Stimulated activated CD8-positive, alpha-beta memory T cell treated with anti-CD3 and anti-CD28 coated beads, Interleukin-2, amount 100 ng/mL, for 1 hour (primary cell): ENCODE measurements around the gene LRP1.

Experiments used
- DNase-seq, 2 donors: peaks; one replicate each; pipeline ENCODE4 v3.0.0-alpha.2; 2020; ENCODE audit warnings: low read depth in 2 of 2

LRP1 gene

GRCh38 chr12:57154076-57154475, 25.8 kb downstream of the LRP1 start:
- no peak for DNase-seq

DNA sequence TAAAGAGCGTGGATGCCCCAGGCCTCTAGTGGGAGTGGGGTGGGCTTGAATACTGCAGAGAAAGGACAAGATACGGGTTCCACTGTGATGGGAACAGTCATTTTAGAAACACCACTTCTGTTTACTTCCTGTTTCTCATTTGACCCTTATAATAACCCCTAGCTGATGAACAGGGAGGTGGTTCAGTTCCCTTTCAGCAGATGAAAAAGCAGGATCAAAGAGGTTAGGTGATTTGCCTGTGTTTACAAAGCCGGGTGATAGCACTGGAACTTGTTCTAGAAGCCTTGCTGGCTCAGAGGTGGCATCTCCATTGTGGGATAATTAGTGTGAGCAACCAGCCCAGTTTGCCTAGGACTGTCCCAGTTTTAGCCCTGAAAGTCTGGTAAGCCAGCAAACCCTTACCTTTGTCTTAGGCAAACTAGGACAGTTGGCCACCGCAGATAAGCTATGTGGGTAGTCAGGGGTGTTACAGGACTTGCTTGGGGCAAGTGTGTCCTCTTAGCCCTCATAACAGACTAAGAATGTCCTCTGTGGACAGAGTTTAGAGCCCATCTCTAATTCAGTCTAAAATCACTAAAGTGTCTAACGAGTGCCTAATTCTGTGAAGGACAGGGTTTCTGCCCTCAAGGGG, 26.6 kb downstream of the LRP1 start:
- no peak for DNase-seq

- DNase-seq = no peak
These were observed 28.6 kb downstream of the LRP1 start for GRCh38 chr12:57156701-57157403.

GRCh38 chr12:57157588-57158173, 29.4 kb downstream of the LRP1 start:
- DNase-seq = no peak

- DNase-seq = no peak
These were observed 29.9 kb downstream of the LRP1 start for GRCh38 chr12:57158186-57158585.

GRCh38 chr12:57158665-57159064, 30.4 kb downstream of the LRP1 start:
- DNase-seq = no peak

GRCh38 chr12:57159311-57159710, 31.0 kb downstream of the LRP1 start:
- no peak for DNase-seq

- no peak for DNase-seq
These were observed 31.8 kb downstream of the LRP1 start for GRCh38 chr12:57160040-57160439.

GRCh38 chr12:57160741-57161140, 32.5 kb downstream of the LRP1 start:
- no peak for DNase-seq

GRCh38 chr12:57161491-57161890, 33.2 kb downstream of the LRP1 start:
- no peak for DNase-seq

DNA sequence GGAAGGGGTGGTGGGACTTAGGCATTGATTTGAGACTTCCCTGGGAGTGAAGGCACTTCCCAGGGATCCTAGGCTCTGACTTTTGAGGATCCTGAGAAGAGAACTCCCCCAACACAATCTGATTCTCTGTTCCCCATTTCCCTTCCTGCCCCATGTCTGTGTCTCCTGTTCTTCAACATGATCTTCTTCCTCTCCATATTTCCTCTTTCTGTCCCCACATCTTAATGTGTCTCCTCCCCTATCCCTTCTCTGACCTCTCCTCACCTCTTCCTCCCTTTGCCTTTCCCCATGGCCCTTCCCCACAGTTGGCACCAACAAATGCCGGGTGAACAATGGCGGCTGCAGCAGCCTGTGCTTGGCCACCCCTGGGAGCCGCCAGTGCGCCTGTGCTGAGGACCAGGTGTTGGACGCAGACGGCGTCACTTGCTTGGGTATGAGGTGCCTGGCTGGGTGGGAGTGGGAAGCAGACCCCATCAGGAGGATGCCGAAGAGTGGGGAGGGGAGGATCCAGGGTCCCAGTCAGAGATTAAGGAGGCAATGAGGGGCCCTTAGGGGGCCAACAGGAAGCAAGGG, 34.4 kb downstream of the LRP1 start:
- DNase-seq = no peak

GRCh38 chr12:57164454-57164853, 36.2 kb downstream of the LRP1 start:
- DNase-seq = no peak

DNA sequence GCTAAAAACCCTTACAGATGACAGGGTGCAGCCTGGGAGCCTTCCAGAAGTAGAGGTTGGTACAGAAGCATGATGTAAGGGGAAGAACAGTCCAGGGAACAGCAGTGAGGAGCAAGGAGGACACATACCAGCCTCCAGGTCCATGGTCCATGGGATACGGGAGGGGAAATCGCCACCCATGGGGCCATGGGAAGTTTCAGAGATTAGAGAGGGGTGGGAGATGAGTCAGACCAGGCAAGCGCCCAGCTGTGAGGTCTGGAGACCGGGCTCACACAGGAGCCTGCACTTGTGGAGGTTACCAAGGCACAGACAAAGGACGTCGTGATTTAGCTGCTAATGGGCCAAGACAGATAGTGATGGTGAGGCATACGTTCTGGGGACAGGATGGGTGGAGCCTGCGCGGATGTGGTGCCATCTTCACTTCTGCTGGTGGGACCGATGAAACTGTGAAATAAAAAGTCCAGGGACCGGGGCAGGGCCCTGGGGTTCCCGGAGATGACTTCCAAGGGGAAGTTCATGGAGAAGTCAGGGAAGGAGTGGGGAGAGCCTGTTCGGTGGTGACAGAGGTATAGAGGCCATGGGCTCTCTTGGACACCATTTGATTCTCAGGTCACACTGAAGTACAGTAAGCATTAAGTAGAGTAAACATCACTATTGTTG, 36.8 kb downstream of the LRP1 start:
- DNase-seq = no peak

DNA sequence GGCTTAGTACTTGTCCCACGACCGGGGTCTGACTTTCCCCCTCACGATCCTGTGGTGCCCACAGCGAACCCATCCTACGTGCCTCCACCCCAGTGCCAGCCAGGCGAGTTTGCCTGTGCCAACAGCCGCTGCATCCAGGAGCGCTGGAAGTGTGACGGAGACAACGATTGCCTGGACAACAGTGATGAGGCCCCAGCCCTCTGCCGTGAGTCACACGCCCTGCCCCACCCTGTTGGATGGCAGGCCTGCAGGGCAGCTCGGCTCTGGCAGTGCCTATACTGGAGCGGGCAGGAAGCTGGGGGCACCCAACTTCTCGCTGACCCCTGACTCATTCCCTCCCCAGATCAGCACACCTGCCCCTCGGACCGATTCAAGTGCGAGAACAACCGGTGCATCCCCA, 37.5 kb downstream of the LRP1 start:
- DNase-seq = no peak

DNA sequence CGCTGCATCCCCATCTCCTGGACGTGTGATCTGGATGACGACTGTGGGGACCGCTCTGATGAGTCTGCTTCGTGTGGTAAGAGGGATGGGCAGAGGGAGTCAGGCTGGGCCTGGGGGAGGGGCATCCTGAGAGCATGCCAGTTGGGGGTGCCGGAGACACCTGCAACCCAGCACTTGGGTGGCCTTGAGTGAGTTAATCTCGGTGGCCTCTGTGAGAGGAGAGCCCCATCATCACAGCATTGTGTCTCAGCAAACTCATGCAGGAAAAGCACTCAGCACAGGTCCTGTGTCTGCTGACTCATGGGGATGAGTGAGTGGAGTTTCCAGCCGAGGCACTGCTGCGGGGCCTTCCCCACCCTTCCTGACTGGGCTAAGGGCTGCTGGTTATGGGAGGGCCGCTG, 38.7 kb downstream of the LRP1 start:
- DNase-seq = no peak

DNA sequence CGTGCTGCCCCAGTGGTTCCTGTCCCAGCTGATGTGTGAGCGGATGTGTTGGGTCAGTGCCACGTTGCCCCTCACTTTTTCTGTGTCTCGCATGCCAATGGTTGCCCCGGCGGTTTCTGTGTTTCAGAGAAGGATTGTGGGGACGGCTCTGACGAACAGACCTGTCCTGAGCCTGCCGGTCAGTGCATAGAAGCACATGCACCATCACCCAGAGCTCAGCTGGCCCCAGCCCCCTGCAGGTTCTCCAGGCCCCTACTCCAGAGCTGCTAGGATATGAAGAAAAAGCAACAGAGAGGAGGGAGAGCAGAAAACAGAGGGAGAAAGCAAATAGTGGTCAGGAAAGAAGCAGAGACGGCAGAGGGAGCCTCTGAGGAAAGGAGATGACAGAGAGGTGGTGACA, 39.8 kb downstream of the LRP1 start:
- no peak for DNase-seq

DNA sequence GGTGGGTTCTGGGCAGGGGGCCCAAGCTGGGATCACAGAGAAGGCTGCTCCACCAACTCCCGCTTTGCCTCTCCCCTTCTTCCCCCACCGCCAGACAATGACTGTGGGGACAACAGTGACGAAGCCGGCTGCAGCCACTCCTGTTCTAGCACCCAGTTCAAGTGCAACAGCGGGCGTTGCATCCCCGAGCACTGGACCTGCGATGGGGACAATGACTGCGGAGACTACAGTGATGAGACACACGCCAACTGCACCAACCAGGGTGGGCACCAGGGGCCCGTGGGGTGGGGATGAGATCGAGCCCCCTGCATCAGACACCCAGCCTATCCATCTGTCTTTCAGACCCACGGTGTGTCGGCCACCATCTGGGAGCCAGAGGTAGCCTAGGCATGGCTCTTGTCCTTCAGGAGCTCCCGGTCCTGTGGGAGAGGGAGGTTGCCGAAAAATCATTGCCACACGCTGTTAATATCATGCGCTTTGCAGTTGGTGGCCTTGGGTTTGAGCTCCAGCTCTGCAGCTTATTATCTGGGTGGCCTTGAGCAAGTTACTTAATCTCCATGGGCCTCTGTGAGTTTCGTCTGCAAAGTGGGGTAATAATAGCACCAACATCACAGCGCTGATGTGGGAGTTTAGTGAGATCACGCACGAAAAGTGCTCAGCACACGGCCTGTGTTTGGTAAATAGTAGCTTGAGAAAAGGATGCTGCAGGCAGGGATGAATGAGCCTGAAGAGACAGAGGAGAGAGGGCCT, 40.9 kb downstream of the LRP1 start:
- DNase-seq = no peak

DNA sequence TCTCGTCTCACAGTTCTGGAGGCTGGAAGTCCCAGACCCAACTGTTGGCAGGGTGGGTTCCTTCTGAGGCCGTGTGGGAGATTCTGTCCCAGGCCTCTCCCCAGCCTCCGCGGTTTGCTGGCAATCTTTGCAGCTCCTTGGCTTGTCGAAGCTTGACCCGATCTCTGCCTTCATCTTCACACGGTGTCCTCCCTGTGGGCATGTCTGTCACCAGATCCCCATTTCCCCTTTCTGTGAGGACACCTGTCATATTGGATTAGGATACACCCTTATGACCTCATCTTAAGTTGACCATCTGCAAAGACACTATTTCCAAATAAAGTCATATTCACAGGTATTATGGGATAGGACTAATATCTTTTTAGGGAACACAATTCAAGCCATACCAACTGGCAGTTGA, 41.7 kb downstream of the LRP1 start:
- no peak for DNase-seq

- DNase-seq = no peak
These were observed 42.1 kb downstream of the LRP1 start for GRCh38 chr12:57170408-57170807.

DNA sequence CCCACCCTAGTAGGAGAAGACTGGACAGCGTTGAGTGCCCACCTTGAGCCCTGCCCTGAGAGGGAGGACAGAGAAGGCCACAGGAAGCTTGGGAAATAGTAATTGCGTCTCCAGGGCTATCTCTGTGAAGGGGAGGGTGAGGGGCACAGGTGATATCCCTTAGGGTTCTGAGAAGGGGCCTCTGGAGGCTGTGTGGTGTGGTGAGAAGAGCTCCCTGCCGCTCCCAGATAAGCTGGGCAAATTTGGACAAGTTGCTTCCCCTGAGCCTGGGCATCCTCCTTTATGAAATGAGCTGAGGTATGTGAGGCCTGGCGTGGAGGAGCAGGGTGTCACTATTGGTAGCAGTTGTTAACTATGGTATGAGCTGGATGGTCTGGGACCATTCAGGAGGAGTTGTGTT, 42.6 kb downstream of the LRP1 start:
- DNase-seq = no peak

DNA sequence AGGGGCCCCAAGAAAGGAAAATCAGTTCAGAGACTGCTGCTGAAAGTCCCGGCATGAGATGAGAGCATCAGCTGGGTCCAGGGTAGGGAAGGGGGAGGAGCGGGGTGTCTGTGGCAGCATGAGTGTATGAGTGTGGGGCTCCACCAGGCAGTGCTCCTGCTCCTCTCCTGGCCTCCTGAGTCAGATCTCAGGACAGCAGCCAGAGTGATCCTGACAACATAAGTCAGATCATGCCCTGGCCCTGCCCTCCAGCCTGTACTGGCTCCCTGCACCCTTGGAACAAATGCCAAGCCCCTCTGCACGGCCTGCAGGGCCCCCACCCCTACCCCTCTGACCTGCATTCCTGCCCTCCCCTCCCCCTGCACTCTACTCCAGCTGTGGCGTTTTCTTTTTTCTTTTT, 43.4 kb downstream of the LRP1 start:
- no peak for DNase-seq

DNA sequence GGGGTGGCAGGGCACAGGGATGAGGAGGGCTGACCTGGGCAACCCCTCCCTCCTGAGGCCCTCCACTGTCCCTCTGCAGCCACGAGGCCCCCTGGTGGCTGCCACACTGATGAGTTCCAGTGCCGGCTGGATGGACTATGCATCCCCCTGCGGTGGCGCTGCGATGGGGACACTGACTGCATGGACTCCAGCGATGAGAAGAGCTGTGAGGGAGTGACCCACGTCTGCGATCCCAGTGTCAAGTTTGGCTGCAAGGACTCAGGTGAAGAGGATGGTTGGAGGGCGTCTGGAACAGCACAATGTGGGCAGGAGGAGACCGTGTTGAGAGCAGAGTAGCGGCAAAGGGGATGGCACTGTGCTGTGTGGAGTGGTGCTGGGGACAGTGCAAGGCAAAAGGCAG, 44.8 kb downstream of the LRP1 start:
- no peak for DNase-seq
